DND-41 (cell line): ENCODE data around the gene SDK2.

Experiments
- CTCF ChIP-seq: IDR thresholded peaks from 2 replicates; pipeline ENCODE4 v1.5.1; 2012; ENCODE audit warnings: borderline replicate concordance, low read length, moderate library complexity, mild to moderate bottlenecking; ENCODE audit not compliant: poor library complexity, severe bottlenecking; ENCODE audit errors: extremely low read depth
- EZH2 ChIP-seq: IDR thresholded peaks from 3 replicates; pipeline ENCODE4 v1.6.1; 2012; ENCODE audit warnings: borderline replicate concordance, low read depth, mild to moderate bottlenecking, moderate library complexity, low read length, inconsistent platforms; ENCODE audit not compliant: severe bottlenecking

DNA sequence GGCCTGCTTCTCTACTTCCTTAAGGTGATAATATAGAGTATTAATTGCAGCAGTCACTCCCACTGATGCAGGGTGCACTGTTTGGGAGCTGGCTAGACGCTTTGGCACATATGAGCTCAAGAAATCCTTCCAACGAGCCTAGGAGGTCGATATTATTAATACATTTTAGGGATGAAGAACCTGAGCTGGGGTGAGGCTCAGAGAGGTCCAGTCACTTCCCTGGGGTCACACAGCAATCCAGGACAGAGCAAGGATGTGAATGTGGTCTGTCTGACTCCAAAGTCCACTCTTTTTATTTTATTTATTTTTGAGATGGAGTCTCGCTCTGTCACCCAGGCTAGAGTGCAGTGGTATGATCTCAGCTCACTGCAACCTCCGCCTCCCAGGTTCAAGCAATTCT lies 176.0 kb downstream of the SDK2 start:
- no peak for TF ChIP-seq CTCF
- TF ChIP-seq EZH2: no peak
